Stimulated activated CD8-positive, alpha-beta memory T cell treated with anti-CD3 and anti-CD28 coated beads, Interleukin-2, amount 100 ng/mL, for 48 hours (primary cell): ENCODE measurements around the gene PLEKHD1.
"Not testable (repeated sequence)": the region's sequence is repeated elsewhere in the genome, so short reads cannot be mapped to it uniquely, and the experiment has no call there.

ENCODE experiments used
- DNase-seq, 2 donors: peaks; one replicate each; pipeline ENCODE4 v3.0.0-alpha.2; 2020; ENCODE audit warnings: low read depth in 2 of 2

PLEKHD1 gene

GRCh38 chr14:69481815-69482568 is 2.5 kb upstream of the PLEKHD1 start:
- no peak for DNase-seq

- DNase-seq: no peak
Observed at GRCh38 chr14:69483765-69484443, 624 bp upstream of the PLEKHD1 start.

GRCh38 chr14:69485315-69485660 is 760 bp downstream of the PLEKHD1 start:
- no peak for DNase-seq

- no peak for DNase-seq
Observed at GRCh38 chr14:69485701-69486100, 1.2 kb downstream of the PLEKHD1 start.

- DNase-seq: no peak
Observed at GRCh38 chr14:69487226-69487625, 2.7 kb downstream of the PLEKHD1 start.

- no peak for DNase-seq
Observed at GRCh38 chr14:69487771-69488170, 3.2 kb downstream of the PLEKHD1 start.

GRCh38 chr14:69489495-69489894 is 5.0 kb downstream of the PLEKHD1 start:
- DNase-seq: no peak

GRCh38 chr14:69490219-69490918 is 5.8 kb downstream of the PLEKHD1 start:
- DNase-seq: no peak

GRCh38 chr14:69491193-69491592 is 6.7 kb downstream of the PLEKHD1 start:
- DNase-seq: no peak

GRCh38 chr14:69493038-69493437 is 8.5 kb downstream of the PLEKHD1 start:
- DNase-seq: no peak

- no peak for DNase-seq
Observed at GRCh38 chr14:69493791-69494190, 9.3 kb downstream of the PLEKHD1 start.

- no peak for DNase-seq
Observed at GRCh38 chr14:69495341-69495921, 10.9 kb downstream of the PLEKHD1 start.

- DNase-seq: not testable (repeated sequence)
Observed at GRCh38 chr14:69497866-69498265, 13.3 kb downstream of the PLEKHD1 start.

GRCh38 chr14:69498286-69498685 is 13.8 kb downstream of the PLEKHD1 start:
- not testable (repeated sequence) for DNase-seq

GRCh38 chr14:69499436-69499835 is 14.9 kb downstream of the PLEKHD1 start:
- no peak for DNase-seq

GRCh38 chr14:69500096-69500495 is 15.6 kb downstream of the PLEKHD1 start:
- DNase-seq: no peak

GRCh38 chr14:69500736-69501135 is 16.2 kb downstream of the PLEKHD1 start:
- no peak for DNase-seq

- no peak for DNase-seq
Observed at GRCh38 chr14:69501423-69501838, 16.9 kb downstream of the PLEKHD1 start.

GRCh38 chr14:69504775-69505174 is 20.2 kb downstream of the PLEKHD1 start:
- DNase-seq: no peak

GRCh38 chr14:69505338-69506240 is 21.1 kb downstream of the PLEKHD1 start:
- DNase-seq: no peak

GRCh38 chr14:69506241-69506595 is 21.7 kb downstream of the PLEKHD1 start:
- DNase-seq: no peak
